MCF 10A (cell line): Measurements from ENCODE around the gene GHRH. TPM values are rescaled to one million over a fixed set of nuclear protein-coding genes. Genes with fewer than 3 reads are reported as not detected.

Experiments
- BruUV-seq: library from RNA; stranded (reverse); fragments of 400-500 nt; replicated peaks from 2 replicates; lab custom pipeline; 2021; lab: Mats Ljungman, UMichigan
- CTCF ChIA-PET: fragments of 300-600 bp; sonication (Branson Sonifier 250); formaldehyde crosslinking; extraction: SDS; loops from one replicate; lab custom pipeline; 2021; ENCODE audit warnings: antibody characterized with exemption, inconsistent platforms; lab: Yijun Ruan, JAX
- POLR2A ChIA-PET: fragments of 300-600, 350-650 bp; sonication (Branson Sonifier 250); formaldehyde crosslinking; extraction: SDS; loops from one replicate; lab custom pipeline; 2020; ENCODE audit warnings: antibody characterized with exemption, inconsistent platforms; lab: Yijun Ruan, JAX
- DNase-seq: peaks from one replicate; pipeline ENCODE4 v3.0.0-alpha.2; 2018; ENCODE audit not compliant: unreplicated experiment
- H3K27ac Mint-ChIP-seq: one replicate; pipeline ENCODE4 v1.8.0; 2022; ENCODE audit warnings: mild to moderate bottlenecking, low read depth, mixed read lengths; ENCODE audit not compliant: unreplicated experiment
- H3K27me3 Mint-ChIP-seq: one replicate; pipeline ENCODE4 v1.8.0; 2022; ENCODE audit warnings: mixed read lengths; ENCODE audit not compliant: insufficient read depth, unreplicated experiment
- H3K36me3 Mint-ChIP-seq: one replicate; pipeline ENCODE4 v1.8.0; 2022; ENCODE audit warnings: mild to moderate bottlenecking, moderate library complexity, mixed read lengths; ENCODE audit not compliant: insufficient read depth, unreplicated experiment
- H3K4me1 Mint-ChIP-seq: one replicate; pipeline ENCODE4 v1.8.0; 2022; ENCODE audit warnings: mixed read lengths; ENCODE audit not compliant: insufficient read depth, unreplicated experiment
- H3K4me3 Mint-ChIP-seq: one replicate; pipeline ENCODE4 v1.8.0; 2022; ENCODE audit warnings: mild to moderate bottlenecking, moderate library complexity, mixed read lengths; ENCODE audit not compliant: unreplicated experiment
- H3K9me3 Mint-ChIP-seq: one replicate; pipeline ENCODE4 v1.8.0; 2022; ENCODE audit warnings: mixed read lengths; ENCODE audit not compliant: unreplicated experiment
- CTCF ChIP-seq: fragments of 200-600 bp; IDR thresholded peaks from one replicate; pipeline ENCODE4 v1.8.0; 2022; ENCODE audit warnings: antibody characterized with exemption, mild to moderate bottlenecking; ENCODE audit not compliant: unreplicated experiment
- intact Hi-C: fragments of 100-400 bp; cut with micrococcal nuclease; formaldehyde crosslinking; loops from 2 replicates; pipeline ENCODE4 v1.14.1; 2022
- total RNA-seq: library from RNA; stranded (reverse); gene quantifications from 2 replicates; pipeline ENCODE4 v1.2.3, GENCODE V29; 2022

Gene GHRH
- total RNA-seq, 1 experiment from 2014 or later, result not detected

GRCh38 chr20:37284691-37285161, 23.1 kb upstream of the GHRH start:
- no peaks in the 10 kb centered on the region for H3K36me3 Mint-ChIP-seq
- no peak for DNase-seq
- H3K4me3 Mint-ChIP-seq, result no peak overlapping the region
- POLR2A ChIA-PET, result interaction anchor here (0.6 kb wide), 1 partner anchor 10 kb away, joined by 3 read pairs; no protein-coding TSS in a partner anchor
- no peaks in the 10 kb centered on the region for H3K27me3 Mint-ChIP-seq
- no peak for TF ChIP-seq CTCF
- peaks cover 8% of the 10 kb centered on the region for H3K4me1 Mint-ChIP-seq
- no peaks in the 10 kb centered on the region for H3K9me3 Mint-ChIP-seq
- no TSS peak for BruUV-seq
- CTCF ChIA-PET, result interaction anchor here (0.7 to 3.8 kb wide), 6 partner anchors 8 to 105 kb away, joined by 3 to 26 read pairs (median 5); no protein-coding TSS in a partner anchor
- intact Hi-C loops, result no loop called here
- no peak overlapping the region for H3K27ac Mint-ChIP-seq

GRCh38 chr20:37283530-37284195, 22.0 kb upstream of the GHRH start:
- no TSS peak for BruUV-seq
- CTCF ChIA-PET, result interaction anchor here (0.6 to 3.8 kb wide), 7 partner anchors 13 to 251 kb away, joined by 3 to 26 read pairs (median 5); no protein-coding TSS in a partner anchor
- Mint-ChIP-seq H3K9me3 (no peaks in the 10 kb centered on the region), H3K36me3 (no peaks in the 10 kb centered on the region), H3K4me1 (peaks cover 13% of the 10 kb centered on the region), H3K27me3 (no peaks in the 10 kb centered on the region), H3K4me3 (no peak overlapping the region), H3K27ac (no peak overlapping the region)
- no peak for TF ChIP-seq CTCF
- intact Hi-C loops, result loop anchor here (2.0 kb wide), 1 partner anchor 101 kb away; no protein-coding TSS in a partner anchor
- POLR2A ChIA-PET, result interaction anchor here (1.0 kb wide), 1 partner anchor 113 kb away, joined by 4 read pairs; no protein-coding TSS in a partner anchor
- DNase-seq, result no peak

GRCh38 chr20:37282556-37282955, 20.9 kb upstream of the GHRH start:
- DNase-seq, result peak; percentile 60
- Mint-ChIP-seq H3K4me1 (peaks cover 5% of the 10 kb centered on the region), H3K9me3 (no peaks in the 10 kb centered on the region), H3K36me3 (no peaks in the 10 kb centered on the region), H3K27me3 (no peaks in the 10 kb centered on the region), H3K4me3 (no peak overlapping the region), H3K27ac (no peak overlapping the region)
- peak; percentile 56 for TF ChIP-seq CTCF
- POLR2A ChIA-PET, result interaction anchor here (0.6 to 1.2 kb wide), 12 partner anchors 11 to 251 kb away, joined by 3 to 7 read pairs (median 4); no protein-coding TSS in a partner anchor
- CTCF ChIA-PET, result interaction anchor here (0.8 to 3.8 kb wide), 15 partner anchors 10 to 733 kb away, joined by 3 to 26 read pairs (median 4); no protein-coding TSS in a partner anchor
- BruUV-seq, result no TSS peak
- intact Hi-C loops, result loop anchor here (2.0 kb wide), 1 partner anchor 102 kb away; no protein-coding TSS in a partner anchor

- POLR2A ChIA-PET, result interaction anchor here (0.8 to 2.3 kb wide), 6 partner anchors 9 to 609 kb away, joined by 3 to 15 read pairs (median 4); partner anchors contain the start of genes BLCAP and MANBAL
- Mint-ChIP-seq H3K9me3 (no peaks in the 10 kb centered on the region), H3K36me3 (no peaks in the 10 kb centered on the region), H3K4me3 (no peak overlapping the region), H3K27me3 (no peaks in the 10 kb centered on the region), H3K27ac (no peak overlapping the region), H3K4me1 (peaks cover 13% of the 10 kb centered on the region)
- TF ChIP-seq CTCF, result no peak
- intact Hi-C loops, result no loop called here
- CTCF ChIA-PET, result interaction anchor here (0.6 to 2.4 kb wide), 9 partner anchors 8 to 252 kb away, joined by 3 to 7 read pairs (median 4); partner anchors contain the start of gene MANBAL
- no TSS peak for BruUV-seq
- DNase-seq, result no peak
Measured at GRCh38 chr20:37280403-37280802, 18.8 kb upstream of the GHRH start.
